ENCODE measurements around the gene KIF1B.
"Not testable (repeated sequence)": the region's sequence is repeated elsewhere in the genome, so short reads cannot be mapped to it uniquely, and the experiment has no call there.

Gene KIF1B

DNA sequence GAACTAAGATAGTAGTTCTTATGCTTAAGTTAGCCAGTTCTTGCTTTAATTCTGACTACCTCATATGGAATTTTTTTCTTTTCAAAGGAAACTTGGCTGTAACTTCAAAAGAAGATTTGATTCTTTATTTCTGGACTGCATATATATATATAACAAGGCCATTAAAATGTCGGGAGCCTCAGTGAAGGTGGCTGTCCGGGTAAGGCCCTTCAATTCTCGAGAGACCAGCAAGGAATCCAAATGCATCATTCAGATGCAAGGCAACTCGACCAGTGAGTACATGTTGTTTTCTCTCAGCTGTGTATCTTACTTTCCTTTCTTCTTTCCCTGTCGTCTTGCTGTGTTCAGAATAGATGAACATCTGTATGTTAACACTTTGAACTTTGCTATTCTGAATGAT, 21.8 kb downstream of the KIF1B start:
- DNase-seq (ENCODE audit: low read depth in 2 of 2): no peak

DNA sequence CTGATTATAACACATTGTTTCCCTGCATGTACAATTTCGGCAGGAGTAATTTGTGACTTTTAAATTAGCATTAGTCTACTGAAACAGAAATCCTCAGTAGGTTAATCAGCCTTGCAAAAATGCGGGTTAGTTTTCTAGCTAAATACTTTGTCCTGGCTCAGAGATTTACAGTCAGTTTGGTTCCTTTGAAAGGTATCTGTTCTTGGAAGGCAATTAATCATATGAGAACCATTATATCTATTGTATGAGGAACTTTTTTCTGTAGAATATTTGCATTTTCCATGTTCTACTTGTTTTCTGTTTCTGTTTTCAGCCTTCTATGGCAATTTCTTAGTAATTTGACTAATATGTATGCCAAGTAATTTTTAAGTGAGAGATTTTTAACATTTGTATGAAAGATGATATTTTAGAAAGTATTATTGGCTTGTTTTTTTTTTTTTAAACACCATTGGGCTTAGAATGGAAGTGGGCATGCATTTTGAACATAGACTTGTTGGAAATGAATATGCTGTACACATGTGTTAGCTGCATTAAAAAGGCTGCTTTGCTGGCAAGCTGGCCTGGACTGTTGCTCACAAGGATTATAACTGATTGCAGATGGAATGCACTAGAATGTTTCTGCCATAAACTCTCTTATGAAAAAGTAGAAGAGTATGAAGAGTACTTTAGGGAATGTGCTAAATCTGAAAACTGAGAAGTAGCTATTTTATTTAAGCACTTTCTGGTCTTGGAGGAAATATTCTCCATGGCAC, 26.2 kb downstream of the KIF1B start:
- DNase-seq (ENCODE audit: low read depth in 2 of 2): no peak

DNA sequence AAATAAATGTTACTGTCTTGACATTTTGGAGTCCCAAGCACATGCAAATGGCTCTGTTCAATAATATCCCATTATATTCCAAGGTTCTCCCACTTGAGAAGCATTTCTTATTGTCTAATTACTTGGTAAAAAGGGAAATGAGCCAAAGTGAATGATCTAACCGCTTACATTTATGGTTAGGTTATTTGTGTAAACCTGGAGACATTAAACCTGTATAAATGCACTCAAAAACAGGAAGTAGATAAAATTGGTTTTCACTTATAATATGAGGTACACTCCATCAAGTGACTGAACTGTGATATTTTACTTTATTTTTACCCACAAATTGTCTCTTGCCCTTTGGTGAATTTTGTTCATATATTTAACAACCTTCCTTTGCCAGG, 26.8 kb downstream of the KIF1B start:
- DNase-seq (ENCODE audit: low read depth in 2 of 2): no peak

DNA sequence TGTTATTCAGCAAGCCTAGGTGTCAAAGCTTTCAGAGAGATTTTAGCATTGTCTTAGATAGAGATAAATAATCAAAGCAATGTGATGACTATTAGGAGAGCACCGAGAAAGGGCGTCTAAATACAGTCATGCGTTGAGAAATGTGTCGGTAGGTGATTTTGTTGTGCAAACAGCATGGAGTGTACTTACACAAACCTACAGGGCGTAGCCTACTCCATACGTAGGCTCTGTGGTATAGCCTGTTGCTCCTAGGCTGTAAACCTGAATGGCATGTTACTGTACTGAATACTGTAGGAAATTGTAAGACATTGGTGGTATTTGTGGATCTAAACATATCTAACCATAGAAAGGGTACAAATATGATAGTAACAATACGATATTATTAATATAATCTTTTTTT, 31.8 kb downstream of the KIF1B start:
- no peak for DNase-seq (ENCODE audit: low read depth in 2 of 2)

DNA sequence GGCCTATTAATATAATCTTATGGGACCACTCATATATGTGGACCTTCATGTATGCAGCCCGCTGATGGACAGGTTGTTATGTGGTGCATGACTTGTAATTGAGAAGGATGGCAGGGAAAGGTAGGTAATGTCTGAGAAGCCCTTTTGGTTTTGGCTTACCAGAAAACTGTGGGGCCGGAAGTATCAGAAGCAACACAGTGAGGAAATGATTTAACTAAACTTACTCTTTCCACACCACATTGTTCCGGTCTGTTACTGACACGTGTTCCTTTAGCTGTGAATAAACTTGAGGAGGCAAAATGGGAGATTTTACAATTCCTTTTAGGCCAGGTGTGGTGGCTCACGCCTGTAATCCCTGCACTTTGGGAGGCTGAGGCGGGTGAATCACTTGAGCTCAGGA, 32.4 kb downstream of the KIF1B start:
- no peak for DNase-seq (ENCODE audit: low read depth in 2 of 2)

DNA sequence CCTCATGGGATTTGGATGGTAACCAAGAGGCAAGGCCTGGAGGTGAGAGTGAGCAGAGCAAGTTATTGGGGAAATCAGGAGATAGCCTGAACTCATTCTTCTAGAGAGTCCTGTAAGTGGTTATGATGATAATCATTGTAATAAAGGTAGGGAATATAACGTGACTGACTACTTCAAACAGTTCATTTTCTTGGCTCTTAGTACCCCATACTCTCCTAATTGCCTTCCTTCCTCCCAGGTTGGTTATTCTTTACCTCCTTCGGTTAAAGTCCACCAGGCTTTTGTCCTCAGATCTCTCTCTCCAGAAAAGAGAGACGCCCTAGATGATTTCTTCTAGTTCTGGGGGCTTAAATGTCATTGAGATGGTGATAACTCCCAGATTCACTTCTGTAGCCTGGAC, 35.3 kb downstream of the KIF1B start:
- no peak for DNase-seq (ENCODE audit: low read depth in 2 of 2)

DNA sequence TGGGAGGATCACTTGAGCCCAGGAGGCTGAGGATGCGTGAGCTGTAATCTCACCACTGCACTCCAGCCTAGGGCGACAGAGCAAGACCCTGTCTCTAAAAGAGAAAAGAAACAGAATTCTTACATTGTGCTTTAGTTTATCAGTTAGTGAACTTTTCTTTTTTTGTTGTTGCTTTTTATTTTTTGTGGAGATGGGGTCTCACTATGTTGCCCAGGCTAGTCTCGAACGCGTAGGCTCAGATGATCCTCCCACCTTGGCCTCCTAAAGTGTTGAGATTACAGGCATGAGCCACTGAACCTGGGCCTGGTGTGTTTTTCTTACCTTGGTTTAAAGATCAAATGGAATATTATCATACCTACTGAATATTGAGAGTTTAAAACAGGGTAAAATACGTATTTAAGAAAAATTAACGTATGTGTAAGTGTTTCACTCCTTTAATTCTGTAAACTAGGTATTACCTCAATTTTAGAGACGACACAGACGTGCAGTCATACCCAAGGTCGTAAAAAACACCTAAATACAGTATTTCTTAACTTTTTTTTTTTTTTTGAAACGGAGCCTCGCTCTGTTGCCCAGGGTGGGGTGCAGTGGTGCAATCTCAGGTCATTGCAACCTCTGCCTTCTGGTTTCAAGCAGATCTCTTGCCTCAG, 39.6 kb downstream of the KIF1B start:
- DNase-seq (ENCODE audit: low read depth in 2 of 2): no peak

DNA sequence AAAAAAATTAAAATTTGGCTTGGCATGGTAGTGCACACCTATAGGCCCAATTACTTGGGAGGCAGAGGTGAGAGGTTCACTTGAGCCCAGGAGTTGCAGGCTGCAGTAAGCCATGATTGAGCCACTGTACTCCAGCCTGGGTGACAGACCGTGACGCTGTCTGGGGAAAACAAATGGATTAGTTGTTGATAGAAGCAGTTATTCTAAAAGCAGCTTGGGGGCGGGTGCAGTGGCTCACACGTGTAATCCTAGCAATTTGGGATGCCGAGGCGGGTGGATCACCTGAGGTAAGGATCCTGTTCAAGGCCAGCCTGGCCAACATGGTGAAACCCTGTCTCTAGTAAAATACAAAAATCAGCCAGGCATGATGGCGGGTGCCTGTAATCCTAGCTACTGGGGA, 40.3 kb downstream of the KIF1B start:
- DNase-seq (ENCODE audit: low read depth in 2 of 2): no peak

DNA sequence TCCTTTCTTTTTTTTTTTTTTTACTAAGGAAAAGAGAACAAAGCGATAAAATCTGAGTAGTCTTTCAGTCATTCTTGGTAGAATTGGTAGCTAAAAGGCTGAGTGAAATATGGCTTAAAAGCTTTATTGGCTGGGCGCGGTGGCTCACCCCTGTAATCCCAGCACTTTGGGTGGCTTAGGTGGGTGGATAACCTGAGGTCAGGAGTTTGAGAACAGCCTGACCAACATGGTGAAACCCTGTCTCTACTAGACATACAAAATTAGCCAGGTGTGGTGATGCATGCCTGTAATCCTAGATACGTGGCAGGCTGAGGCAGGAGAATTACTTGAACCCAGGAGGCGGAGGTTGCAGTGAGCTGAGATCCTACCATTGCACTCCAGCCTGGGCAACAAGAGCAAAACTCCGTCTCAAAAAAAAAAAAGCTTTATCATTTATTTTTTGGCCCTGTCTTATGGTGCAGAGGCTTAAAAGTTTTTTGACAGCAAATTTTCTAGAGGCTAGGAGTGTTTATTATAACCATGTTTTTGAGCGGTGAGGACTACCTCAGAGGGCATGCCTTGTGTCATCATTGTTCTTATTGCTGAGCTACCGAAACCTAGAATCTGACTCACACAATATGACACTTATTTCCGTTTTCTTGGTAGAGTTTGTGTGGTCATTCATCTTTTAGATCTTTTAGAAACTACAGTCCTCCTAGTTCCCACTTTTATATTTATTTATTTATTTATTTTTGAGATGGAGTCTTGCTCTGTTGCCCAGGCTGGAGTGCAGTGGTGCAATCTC, 41.1 kb downstream of the KIF1B start:
- not testable (repeated sequence) for DNase-seq (ENCODE audit: low read depth in 2 of 2)

DNA sequence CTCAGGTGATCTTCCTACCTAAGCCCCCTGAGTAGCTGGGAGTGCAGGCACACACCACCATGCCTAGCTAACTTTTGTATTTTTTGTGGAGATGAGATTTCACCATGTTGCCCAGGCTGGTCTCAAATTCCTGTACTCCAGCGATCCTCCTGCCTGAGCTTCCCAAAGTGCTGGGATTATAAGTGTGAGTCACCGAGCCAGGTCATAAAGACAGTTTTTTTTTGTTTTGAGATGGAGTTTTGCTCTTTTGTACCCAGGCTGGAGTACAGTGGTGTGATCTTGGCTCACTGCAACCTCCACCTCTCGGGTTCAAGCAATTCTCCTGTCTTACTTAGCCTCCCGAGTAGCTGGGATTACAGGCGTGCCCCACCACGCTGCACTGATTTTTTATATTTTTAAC, 42.1 kb downstream of the KIF1B start:
- DNase-seq (ENCODE audit: low read depth in 2 of 2): no peak

DNA sequence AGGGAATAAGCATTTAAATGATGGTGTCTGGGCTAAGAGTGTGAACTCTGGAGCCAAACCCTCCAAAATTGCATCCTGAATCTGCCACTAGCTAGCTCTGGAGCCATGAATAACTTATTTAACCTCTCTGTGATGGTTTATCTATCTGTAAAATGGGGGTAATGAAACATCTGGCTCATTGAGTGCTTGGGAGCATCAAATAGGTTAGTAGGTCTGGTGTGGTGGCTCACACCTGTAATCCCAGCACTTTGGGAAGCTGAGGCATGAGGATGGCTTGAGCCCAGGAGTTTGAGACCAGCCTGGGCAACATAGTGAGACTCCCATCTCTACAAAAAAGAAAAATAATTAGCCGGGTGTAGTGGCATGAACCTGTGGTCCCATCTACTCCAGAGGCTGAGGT, 42.8 kb downstream of the KIF1B start:
- no peak for DNase-seq (ENCODE audit: low read depth in 2 of 2)

DNA sequence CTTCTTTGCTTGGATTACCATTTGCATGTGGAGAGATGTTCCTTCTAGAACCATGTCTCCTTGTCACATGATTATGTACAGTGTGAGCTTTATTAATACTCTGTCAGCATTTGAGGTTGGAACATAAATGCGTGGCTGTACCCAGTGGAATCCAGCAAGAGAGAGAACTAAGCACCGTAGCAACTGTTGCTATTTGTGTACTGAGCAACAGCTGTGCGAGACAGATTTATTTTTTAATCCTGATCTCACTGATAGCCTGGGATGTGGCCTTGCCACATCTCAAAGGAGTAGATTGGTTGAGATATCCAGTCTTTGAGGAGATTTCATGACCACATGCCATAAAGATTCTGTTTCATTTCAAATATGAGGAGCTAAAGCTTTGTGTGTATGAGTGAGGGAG, 43.4 kb downstream of the KIF1B start:
- DNase-seq (ENCODE audit: low read depth in 2 of 2): no peak

DNA sequence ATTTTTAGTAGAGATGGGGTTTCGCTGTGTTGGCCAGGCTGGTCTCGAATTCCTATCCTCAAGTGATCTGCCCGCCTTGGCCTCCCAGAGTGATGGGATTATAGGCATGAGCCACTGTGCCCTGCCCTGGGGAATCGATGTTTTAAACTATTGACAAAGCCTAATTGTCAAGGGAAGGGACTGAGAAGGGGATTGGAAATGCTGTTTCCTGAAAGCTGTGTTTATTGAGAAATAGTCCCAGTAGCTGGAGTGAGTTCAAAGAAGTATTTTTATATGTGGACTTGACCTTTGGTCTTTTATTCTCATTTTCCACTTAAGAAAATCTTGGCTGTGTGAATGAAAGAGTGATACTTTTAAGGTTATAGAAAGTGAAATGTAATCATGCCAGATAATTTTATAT, 47.5 kb downstream of the KIF1B start:
- DNase-seq (ENCODE audit: low read depth in 2 of 2): no peak

DNA sequence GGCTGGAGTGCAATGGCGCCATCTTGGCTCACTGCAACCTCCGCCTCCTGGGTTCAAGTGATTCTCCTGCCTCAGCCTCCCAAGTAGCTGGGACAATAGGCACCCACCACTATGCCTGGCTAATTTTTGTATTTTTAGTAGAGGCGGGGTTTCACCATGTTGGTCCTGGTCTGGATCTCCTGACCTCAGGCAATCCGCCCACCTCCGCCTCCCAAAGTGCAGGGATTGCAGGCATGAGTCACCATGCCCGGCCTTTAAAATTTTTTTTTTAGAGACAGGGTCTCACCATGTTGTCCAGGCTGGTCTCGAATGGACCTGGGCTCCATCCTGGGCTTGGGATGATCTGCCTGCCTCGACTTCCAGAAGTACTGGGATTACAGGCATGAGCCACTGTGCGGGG, 49.2 kb downstream of the KIF1B start:
- not testable (repeated sequence) for DNase-seq (ENCODE audit: low read depth in 2 of 2)

DNA sequence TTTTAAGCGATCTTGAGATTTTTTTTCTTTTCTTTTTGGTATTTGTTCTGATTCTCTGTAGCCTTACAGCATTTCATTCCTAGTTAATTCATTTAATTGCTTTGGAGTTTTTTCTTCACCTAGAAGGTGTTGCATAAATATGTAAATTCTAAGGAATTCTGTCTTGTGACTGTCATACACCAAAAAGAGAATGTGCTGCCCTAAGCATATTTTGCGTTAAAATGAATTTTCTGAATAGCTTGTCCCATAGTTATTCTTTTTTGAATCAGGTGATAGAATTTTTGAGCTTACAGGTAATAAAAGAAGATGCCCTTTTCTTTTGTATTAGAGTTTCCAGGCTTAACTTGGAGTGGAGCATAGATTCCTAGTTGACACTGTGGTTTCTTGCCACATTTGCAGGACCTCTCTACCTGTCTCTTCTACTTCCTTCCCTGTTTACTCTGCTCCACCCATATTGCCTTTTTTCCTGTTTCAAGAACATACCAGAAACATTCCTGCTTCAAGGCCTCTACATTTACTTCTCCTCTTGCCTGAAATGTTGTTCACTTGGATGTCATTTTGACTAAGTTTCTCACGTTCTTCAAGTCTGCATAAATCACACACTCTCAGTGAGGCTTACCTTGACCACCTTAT, 53.2 kb downstream of the KIF1B start:
- DNase-seq (ENCODE audit: low read depth in 2 of 2): no peak

DNA sequence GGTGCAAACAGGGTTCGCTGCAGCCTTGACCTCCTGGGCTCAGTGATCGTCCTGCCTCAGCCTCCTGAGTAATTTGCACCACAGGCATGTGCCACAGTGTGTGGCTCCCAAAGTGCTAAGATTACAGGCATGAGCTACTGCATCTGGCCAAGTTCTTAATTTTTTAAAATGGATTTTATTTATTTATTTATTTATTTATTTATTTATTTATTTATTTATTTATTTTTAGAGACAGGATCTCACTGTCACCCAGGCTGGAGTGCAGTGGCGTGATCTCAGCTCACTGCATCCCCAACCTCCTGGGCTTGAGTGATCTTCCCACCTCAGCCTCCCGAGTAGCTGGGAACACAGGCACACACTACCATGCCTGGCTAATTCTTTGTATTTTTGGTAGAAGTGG, 54.7 kb downstream of the KIF1B start:
- no peak for DNase-seq (ENCODE audit: low read depth in 2 of 2)

DNA sequence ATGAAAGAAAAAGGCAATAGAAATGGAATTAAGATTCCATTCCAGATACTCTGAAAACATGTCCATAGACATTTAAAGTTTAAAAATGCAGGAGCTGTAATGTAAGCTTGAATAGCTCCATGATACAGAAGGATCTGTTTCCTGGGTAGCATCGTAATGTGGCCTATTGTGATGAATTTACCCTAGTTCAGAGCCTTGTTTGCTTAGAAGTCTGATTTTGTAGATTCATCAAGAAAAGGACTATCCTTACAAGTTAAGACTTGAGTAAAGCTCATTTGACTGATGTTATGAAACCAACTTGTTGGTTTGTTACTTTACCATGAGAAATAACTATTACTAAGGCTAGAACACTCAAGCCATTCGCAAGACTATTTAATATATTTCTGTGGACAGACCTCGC, 55.5 kb downstream of the KIF1B start:
- DNase-seq (ENCODE audit: low read depth in 2 of 2): no peak

DNA sequence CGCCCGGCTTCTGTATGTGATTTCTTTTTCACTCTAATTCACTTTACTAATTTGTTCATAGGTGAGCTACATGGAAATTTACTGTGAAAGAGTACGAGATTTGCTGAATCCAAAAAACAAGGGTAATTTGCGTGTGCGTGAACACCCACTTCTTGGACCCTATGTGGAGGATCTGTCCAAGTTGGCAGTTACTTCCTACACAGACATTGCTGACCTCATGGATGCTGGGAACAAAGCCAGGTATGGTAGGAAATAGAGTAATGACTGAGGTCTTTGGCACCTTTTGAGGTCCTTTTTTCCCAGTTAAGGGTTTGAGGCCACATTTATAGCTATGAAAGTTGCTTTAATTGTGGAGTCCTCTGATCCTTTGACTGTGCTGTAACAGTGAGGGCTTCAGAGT, 56.9 kb downstream of the KIF1B start:
- no peak for DNase-seq (ENCODE audit: low read depth in 2 of 2)

DNA sequence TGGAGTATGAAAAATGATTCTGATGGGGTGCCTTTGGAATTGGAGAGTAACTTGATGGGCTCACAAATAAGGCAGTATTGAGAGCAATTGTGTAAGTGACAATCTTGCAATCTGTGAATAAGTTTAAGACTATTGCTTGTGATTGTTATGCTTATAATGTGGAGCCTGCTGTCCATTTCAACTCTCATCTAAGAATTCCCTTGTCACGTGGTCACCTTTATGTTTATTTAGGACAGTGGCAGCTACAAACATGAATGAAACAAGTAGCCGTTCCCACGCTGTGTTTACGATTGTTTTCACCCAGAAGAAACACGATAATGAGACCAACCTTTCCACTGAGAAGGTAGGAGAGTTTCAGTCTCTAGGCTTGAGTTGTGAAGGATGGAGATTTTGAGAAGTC, 57.6 kb downstream of the KIF1B start:
- no peak for DNase-seq (ENCODE audit: low read depth in 2 of 2)

DNA sequence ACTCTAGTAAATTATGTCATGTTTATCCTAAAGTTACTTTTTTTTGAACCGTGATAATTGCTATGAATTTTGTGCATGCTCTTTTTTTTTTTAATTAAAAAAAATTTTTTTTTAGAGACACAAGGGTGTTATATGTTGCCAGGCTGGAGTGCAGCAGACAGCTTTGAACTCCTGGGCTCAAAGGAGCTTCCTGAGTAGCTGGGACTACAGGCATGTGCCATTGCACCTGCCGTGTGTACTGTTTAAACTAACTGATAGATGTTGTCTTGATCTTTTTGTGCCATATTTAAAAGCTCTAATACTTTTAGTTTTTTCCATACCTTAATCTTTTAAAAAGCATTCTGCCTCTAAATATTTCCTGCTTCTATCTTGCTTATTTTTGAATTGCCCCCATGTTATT, 60.7 kb downstream of the KIF1B start:
- DNase-seq (ENCODE audit: low read depth in 2 of 2): no peak

DNA sequence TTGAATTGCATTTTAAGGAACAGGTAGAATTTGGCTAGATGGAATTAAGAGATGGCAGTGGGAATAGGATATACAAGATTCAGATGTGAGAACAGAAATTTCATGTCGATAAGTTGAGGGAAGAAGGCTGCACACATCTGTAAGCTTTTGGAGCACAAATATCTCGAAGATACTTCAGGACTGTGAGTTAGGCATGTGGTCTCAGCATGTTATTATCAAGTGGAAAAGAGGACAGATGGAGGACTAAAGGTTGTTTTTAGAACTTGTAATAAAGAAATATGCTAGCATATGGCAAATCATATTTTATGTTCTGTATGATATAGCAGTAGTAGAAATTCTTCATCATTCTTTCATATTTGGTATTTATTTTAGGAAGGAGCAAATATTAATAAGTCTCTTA, 61.5 kb downstream of the KIF1B start:
- no peak for DNase-seq (ENCODE audit: low read depth in 2 of 2)

DNA sequence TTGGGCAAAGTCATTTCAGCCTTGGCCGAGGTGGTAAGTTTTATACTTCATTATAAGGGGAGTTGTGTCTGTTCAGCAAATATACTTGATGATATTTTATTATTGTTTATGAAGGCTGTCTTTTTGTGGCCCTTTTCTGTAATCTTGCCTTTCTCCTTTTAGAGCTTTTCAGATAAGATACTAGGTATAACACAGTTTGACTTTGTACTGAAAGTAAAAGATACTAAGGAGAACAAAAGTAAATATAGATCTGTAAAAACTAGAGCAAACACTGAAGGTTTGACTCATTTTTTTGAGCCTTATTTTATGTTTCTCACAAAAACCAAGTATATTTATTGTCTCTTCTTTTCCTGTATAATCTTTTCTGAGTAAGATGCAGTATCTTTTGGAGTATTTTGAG, 61.9 kb downstream of the KIF1B start:
- DNase-seq (ENCODE audit: low read depth in 2 of 2): no peak

DNA sequence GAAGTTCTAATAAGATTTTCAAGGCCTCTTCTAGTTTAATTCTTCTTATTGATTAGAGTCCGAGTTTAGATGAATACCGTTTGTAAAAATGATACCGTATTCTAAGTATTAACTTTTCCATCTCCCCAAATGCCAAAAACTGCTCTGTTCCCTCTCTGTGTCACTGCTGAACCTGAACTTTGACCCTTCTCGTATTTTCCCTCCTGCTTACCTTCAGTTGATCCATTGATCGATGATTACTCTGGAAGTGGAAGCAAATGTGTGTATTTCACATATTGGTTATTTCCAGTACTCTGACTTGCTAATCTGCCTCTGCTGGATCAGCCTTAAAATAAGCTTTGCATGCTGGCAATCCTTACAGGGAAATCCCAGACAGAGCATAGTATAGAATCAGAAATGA, 68.5 kb downstream of the KIF1B start:
- no peak for DNase-seq (ENCODE audit: low read depth in 2 of 2)
